MM.1S (cell line): Measurements from ENCODE around the gene RARS1.

Experiments used
- DNase-seq: peaks from one replicate; pipeline ENCODE4 v3.0.0-alpha.2; 2015
- H2AFZ ChIP-seq: fragments of 300-600 bp; sonication (generic); 2 replicates; pipeline ENCODE4 v1.6.0; 2016; ENCODE audit warnings: antibody characterized with exemption, low read length
- H3F3A ChIP-seq: fragments of 300-600 bp; sonication (generic); 2 replicates; pipeline ENCODE4 v1.6.1; 2016; ENCODE audit warnings: mild to moderate bottlenecking, antibody characterized with exemption, low read length, moderate library complexity, mixed read lengths; ENCODE audit not compliant: insufficient read depth
- H3K27ac ChIP-seq: fragments of 300-600 bp; sonication (generic); 2 replicates; pipeline ENCODE4 v1.5.1; 2016; ENCODE audit warnings: mild to moderate bottlenecking, low read length
- H3K27me3 ChIP-seq: fragments of 300-600 bp; sonication (generic); replicated peaks from 2 replicates; pipeline ENCODE4 v1.6.0; 2016; ENCODE audit warnings: low read length; ENCODE audit not compliant: insufficient read depth
- H3K36me3 ChIP-seq: fragments of 300-600 bp; sonication (generic); replicated peaks from 2 replicates; pipeline ENCODE4 v1.6.1; 2016; ENCODE audit warnings: mild to moderate bottlenecking, low read length, mixed read lengths; ENCODE audit not compliant: insufficient read depth
- H3K4me1 ChIP-seq: fragments of 300-600 bp; sonication (generic); 2 replicates; pipeline ENCODE4 v1.6.1; 2016; ENCODE audit warnings: low read length, mixed read lengths
- H3K4me2 ChIP-seq: fragments of 300-600 bp; sonication (generic); 2 replicates; pipeline ENCODE4 v1.6.0; 2016; ENCODE audit warnings: low read depth, low read length
- H3K4me3 ChIP-seq: fragments of 300-600 bp; sonication (generic); 2 replicates; pipeline ENCODE4 v1.5.1; 2016; ENCODE audit warnings: low read length, mixed read lengths
- H3K79me2 ChIP-seq: fragments of 300-600 bp; sonication (generic); 2 replicates; pipeline ENCODE4 v1.6.1; 2016; ENCODE audit warnings: mixed run types, low read length, mixed read lengths
- H3K9ac ChIP-seq: fragments of 300-600 bp; sonication (generic); 2 replicates; pipeline ENCODE4 v1.6.1; 2016; ENCODE audit warnings: low read length, mixed read lengths
- H3K9me2 ChIP-seq: fragments of 300-600 bp; sonication (generic); replicated peaks from 2 replicates; pipeline ENCODE4 v1.6.1; 2016; ENCODE audit warnings: mild to moderate bottlenecking, low read length, mixed read lengths; ENCODE audit not compliant: insufficient read depth
- H3K9me3 ChIP-seq: fragments of 300-600 bp; sonication (generic); replicated peaks from 2 replicates; pipeline ENCODE4 v1.6.1; 2016; ENCODE audit warnings: mild to moderate bottlenecking, low read length, mixed read lengths; ENCODE audit not compliant: insufficient read depth
- H4K20me1 ChIP-seq: fragments of 300-600 bp; sonication (generic); 2 replicates; pipeline ENCODE4 v1.6.1; 2016; ENCODE audit warnings: mild to moderate bottlenecking, low read length, moderate library complexity, mixed read lengths; ENCODE audit not compliant: insufficient read depth
- EZH2 ChIP-seq: fragments of 300-600 bp; sonication (generic); optimal IDR thresholded peaks from 2 replicates; pipeline ENCODE3; 2017; ENCODE audit warnings: low read depth, mild to moderate bottlenecking, antibody characterized with exemption, low read length, mixed read lengths
- EZH2phosphoT487 ChIP-seq: fragments of 300-600 bp; sonication (generic); IDR thresholded peaks from 2 replicates; pipeline ENCODE4 v1.6.1; 2018; ENCODE audit warnings: antibody characterized with exemption, low read length
- TF ChIP-seq, protein P1 (sequence below): fragments of 300-600 bp; sonication (generic); IDR thresholded peaks from 2 replicates; pipeline ENCODE4 v1.5.1; 2016; ENCODE audit warnings: antibody characterized with exemption, low read length, mixed read lengths

RARS1 gene

DNA sequence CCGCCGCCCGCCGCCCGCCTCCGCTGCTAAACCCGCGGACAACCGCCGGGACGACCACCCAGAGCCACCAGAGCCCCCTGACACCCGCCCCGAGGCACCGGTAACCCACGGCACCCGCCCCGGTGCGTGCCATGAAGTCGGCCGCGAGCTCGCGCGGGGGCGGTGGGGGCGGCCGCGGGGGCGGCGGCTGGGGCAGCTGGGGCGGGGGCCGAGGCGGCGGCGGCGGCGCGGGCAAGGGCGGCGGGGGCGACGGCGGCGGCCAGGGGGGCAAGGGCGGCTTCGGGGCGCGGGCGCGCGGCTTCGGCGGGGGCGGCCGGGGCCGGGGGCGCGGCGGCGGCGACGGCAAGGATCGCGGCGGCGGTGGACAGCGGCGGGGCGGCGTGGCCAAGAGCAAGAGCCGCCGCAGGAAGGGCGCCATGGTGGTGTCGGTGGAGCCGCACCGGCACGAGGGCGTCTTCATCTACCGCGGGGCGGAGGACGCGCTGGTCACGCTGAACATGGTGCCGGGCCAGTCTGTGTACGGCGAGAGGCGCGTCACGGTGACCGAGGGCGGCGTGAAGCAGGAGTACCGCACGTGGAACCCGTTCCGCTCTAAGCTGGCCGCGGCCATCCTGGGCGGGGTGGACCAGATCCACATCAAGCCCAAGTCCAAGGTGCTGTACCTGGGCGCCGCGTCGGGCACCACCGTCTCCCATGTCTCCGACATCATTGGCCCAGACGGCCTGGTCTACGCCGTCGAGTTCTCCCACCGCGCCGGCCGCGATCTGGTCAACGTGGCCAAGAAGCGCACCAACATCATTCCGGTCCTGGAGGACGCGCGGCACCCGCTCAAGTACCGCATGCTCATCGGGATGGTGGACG is 43.3 kb downstream of the RARS1 start:
- Histone ChIP-seq H3K9ac (no peak overlapping the region), H3K4me3 (no peak overlapping the region), H3K4me2 (no peak overlapping the region), H3K79me2 (no peaks in the 10 kb centered on the region), H3K36me3 (no peaks in the 10 kb centered on the region), H3K9me2 (no peaks in the 10 kb centered on the region), H3K4me1 (no peaks in the 10 kb centered on the region), H3K9me3 (no peaks in the 10 kb centered on the region), H3K27ac (no peak overlapping the region), H3K27me3 (no peaks in the 10 kb centered on the region), H4K20me1 (no peaks in the 10 kb centered on the region), H2AFZ (no peak overlapping the region), H3F3A (no peaks in the 10 kb centered on the region)
- DNase-seq: no peak
- TF ChIP-seq EZH2 (no peak), EZH2phosphoT487 (no peak)
- TF ChIP-seq, protein P1, sequence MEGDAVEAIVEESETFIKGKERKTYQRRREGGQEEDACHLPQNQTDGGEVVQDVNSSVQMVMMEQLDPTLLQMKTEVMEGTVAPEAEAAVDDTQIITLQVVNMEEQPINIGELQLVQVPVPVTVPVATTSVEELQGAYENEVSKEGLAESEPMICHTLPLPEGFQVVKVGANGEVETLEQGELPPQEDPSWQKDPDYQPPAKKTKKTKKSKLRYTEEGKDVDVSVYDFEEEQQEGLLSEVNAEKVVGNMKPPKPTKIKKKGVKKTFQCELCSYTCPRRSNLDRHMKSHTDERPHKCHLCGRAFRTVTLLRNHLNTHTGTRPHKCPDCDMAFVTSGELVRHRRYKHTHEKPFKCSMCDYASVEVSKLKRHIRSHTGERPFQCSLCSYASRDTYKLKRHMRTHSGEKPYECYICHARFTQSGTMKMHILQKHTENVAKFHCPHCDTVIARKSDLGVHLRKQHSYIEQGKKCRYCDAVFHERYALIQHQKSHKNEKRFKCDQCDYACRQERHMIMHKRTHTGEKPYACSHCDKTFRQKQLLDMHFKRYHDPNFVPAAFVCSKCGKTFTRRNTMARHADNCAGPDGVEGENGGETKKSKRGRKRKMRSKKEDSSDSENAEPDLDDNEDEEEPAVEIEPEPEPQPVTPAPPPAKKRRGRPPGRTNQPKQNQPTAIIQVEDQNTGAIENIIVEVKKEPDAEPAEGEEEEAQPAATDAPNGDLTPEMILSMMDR: no peak

DNA sequence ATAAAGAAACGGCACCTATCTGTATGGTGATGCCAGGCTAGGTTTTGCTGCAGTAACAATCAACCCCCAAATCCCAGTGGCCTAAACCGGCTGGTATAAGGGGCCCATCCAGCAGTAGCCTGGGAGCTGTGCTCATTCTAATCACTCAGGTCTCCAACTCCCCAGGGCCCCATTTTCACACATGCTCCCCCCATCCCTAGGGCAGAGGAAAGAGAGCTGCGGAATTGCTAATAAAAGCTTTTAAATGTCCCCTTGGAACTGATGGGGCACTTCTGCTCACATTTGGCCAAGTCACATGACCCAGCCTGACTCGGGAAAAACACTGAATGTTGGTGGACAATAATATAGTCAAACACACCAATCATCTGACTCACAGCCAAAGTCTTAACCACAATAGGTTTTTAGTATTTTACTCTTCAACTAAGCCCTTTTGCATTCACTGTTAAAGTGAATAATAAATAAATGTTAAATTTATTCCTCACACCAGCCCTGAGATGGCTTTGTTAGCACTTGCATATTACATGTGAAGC is 44.4 kb downstream of the RARS1 start:
- no peak for DNase-seq
- no peaks in the 10 kb centered on the region for H3K9me2 ChIP-seq
- H4K20me1 ChIP-seq: no peaks in the 10 kb centered on the region
- H3K4me1 ChIP-seq: no peaks in the 10 kb centered on the region
- no peaks in the 10 kb centered on the region for H3F3A ChIP-seq
- H3K9me3 ChIP-seq: no peaks in the 10 kb centered on the region
- no peak overlapping the region for H3K4me3 ChIP-seq
- H3K36me3 ChIP-seq: no peaks in the 10 kb centered on the region
- TF ChIP-seq EZH2 (no peak), EZH2phosphoT487 (no peak)
- no peak overlapping the region for H3K27ac ChIP-seq
- H3K79me2 ChIP-seq: no peaks in the 10 kb centered on the region
- H2AFZ ChIP-seq: no peak overlapping the region
- no peaks in the 10 kb centered on the region for H3K27me3 ChIP-seq
- H3K9ac ChIP-seq: no peak overlapping the region
- H3K4me2 ChIP-seq: no peak overlapping the region

- Histone ChIP-seq H3K27me3 (no peaks in the 10 kb centered on the region), H3K4me2 (no peak overlapping the region), H2AFZ (no peak overlapping the region), H3K4me1 (no peaks in the 10 kb centered on the region), H3K9ac (no peak overlapping the region), H3K79me2 (no peaks in the 10 kb centered on the region), H3K4me3 (no peak overlapping the region), H3K9me3 (no peaks in the 10 kb centered on the region), H4K20me1 (no peaks in the 10 kb centered on the region), H3K9me2 (no peaks in the 10 kb centered on the region), H3K36me3 (no peaks in the 10 kb centered on the region), H3K27ac (no peak overlapping the region), H3F3A (no peaks in the 10 kb centered on the region)
- DNase-seq: no peak
- TF ChIP-seq EZH2 (no peak), EZH2phosphoT487 (no peak)
- TF ChIP-seq, protein P1: no peak
Measured at GRCh38 chr5:168531191-168531590, 44.9 kb downstream of the RARS1 start.
